Measurements from ENCODE around the gene KRTAP5-3.

KRTAP5-3 gene

DNA sequence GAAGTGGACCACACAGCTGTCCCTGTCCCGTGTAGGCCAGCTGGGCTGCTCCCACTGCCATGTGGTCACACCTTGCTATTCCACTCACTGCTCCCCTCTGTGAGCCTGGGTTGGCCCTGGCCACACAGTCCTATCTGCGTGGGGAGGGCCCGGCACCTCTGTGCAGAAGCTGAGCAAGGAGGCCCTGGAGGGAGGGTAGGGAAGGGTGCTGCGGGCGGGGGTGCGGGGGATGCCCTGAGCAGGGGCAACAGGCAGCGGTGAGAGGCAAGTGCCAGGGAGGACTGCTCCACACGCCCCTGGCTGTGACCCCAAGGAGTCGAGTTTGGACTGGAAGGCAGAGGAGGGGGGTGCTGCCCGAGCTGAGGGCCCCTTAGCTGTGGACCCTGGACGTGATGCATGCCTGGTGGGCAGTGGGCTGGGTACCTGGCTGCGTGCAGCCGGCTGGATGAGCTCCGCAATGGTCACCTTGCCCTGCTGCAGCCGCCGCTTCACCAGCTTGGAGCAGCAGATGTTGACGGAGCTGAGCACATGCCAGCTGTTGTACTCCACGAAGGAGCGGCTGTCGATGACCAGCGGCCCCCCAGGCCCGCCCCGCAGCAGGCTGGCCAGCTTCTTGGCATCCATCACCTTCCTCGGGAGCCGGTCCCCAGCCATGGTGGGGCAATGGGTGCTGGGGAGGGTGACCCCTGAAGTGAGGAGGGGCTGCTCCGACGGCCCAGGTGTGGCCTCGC lies 42.9 kb downstream of the KRTAP5-3 start:
- no peak for DNase-seq (ENCODE audit: low read depth in 2 of 2)

DNA sequence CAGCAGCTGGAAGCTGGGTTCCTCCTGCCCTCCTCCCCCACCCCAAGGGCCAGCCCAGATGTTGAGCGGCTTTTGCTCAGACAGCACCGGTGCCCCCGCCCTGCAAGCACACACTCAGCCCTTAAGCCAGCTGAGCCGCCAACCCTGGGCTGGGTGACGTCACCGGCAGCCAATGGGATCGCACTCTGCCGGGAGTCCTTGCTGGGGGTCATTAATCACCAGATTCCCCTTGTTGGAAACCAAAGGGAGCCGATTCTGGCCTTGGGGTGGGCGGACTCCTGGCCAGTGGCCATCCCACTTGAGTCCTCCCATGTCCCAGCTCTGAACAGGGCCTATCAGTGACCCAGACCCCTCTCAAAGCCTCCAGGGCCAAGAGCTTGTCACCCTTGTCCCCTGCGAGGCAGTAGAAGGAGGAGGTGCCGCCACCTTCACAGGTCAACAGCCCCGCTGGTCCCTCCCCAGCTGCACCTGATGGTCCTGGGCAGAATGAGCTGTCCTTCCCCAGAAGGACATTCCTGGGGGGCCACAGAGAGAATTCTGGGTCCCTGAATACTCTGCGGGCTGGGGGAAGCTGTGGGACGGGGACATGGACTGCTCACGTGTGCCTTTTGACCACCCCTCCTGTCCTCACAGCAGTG lies 43.6 kb downstream of the KRTAP5-3 start:
- no peak for DNase-seq (ENCODE audit: low read depth in 2 of 2)

DNA sequence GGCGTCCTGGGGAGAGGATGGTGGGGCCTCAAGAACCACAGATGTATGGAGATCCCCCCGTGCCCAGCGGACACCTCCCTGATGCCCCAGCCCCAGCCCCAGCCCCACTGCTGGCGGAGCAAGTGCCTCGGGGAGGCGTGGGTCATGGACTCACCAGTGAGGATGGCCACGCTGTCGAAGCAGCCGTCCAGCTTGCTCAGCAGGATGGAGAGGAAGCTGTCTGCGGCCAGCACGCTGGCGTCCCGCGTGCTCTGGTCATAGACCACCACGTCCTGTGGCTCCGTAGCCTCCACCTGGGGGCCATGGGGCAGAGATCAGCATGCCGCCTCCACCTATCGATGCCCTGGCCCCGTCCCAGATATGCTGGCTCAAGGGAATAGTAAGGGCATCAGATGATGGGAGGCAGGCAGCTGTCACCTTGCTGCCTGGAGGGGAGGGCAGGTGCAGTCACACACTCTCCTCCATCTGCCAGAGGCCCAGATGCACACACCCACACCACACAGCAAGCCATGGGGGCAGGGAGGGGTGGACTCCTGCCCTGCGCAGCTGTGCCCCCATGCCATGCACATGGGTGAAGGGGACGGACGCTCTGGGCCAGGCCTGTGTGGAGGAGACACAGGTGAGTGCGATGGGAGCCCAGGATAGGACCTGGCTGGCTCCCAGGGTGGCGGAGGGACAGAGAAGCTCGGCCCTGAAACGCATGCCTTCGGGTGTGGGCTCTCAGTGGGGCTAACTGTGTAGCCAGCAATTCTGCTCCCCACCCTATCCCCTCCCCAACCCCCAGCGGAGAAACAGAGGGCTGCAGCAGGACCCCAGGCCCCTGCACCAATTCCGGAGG lies 44.3 kb downstream of the KRTAP5-3 start:
- DNase-seq (ENCODE audit: low read depth in 2 of 2), result no peak

DNA sequence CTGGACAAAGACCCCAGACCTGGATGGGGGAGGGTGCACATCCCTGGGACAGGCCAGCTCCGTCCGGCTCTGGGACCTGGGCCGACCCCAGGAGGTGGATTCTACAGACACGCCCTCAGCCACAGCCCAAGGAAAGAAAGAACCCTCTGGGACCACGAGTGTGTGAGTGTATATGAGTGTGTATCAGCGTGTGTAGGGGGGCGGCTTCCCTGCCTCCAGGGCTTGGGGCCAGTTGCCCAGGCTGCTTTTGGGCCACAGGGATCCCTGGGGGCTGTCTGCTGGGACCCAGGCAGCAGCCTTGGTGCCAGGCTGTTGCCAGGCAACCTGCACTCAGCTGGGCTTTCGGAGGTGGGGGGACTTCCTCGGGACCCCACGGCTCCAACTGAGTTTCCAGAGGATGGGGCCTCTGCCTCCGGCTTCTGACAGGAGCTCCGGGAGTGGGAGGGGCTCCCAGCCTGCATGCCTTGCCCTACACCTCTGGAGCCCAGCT lies 45.1 kb downstream of the KRTAP5-3 start:
- no peak for DNase-seq (ENCODE audit: low read depth in 2 of 2)

DNA sequence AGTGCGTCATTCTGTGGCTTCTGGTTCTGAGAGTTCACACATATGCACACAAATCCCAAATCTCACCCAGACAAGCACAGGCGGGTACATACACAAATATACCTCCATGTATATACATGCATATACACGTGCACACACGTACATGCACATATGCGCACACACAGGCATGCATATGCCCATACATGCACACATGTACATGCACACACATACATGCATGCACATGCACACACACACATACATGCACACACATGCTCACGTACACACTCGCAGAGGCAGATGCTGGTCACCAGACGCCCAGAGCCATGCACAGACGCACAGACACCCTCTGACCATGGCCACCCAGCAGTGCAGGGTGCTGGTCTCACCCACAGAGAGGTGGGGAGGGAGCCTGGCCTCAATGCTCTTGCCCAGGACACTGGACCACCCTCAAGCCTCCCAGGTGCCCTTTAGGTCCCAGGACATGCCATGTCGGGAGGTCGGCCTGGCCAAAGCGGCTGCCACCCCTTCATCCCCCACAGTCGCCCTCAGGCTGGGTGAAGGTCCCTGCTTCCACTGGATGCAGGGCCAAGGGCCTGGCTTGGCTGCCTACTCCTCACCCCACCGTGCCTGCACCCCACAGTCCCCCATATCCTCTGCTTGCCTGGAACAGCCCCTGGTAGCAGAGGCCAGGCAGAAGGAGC lies 45.7 kb downstream of the KRTAP5-3 start:
- no peak for DNase-seq (ENCODE audit: low read depth in 2 of 2)

DNA sequence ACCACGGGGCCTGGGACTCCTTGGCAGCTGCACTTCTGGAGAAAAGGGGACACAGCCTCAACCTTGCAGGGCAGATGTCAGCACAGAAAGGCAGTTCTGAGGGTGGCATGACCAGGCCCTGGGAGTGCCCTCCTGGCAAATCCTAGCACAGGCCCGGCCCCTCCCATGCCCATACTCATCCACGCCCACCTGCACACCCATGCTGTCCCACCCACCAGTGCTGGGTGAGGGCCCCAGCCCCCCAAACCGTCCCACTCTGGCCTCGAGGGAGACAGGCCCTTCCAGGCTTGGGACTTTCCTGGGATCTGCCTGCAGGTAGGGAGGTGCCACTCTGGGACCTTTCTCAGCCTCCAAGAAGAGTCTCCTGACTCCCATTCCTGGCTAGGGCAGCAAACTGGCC lies 46.3 kb downstream of the KRTAP5-3 start:
- no peak for DNase-seq (ENCODE audit: low read depth in 2 of 2)

DNA sequence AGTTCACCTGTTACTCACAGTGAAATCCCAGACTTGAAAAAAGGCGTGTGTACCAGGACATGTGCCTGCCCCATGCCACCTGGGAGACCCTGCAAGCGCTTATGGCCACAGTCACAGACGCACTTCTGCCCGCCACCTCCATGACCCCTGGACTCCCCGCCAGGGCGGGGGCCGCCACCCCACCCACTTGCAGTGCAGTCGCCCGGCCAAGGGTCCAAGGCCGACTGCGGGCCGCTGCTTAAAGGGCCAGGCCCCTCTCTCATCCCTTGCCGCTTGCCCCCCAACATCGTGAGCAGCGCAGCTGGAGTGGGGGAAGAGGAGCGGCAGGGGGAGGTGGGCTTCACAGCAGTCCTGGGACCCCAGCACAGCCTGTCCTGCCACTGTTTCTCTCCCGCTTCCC lies 47.0 kb downstream of the KRTAP5-3 start:
- no peak for DNase-seq (ENCODE audit: low read depth in 2 of 2)

DNA sequence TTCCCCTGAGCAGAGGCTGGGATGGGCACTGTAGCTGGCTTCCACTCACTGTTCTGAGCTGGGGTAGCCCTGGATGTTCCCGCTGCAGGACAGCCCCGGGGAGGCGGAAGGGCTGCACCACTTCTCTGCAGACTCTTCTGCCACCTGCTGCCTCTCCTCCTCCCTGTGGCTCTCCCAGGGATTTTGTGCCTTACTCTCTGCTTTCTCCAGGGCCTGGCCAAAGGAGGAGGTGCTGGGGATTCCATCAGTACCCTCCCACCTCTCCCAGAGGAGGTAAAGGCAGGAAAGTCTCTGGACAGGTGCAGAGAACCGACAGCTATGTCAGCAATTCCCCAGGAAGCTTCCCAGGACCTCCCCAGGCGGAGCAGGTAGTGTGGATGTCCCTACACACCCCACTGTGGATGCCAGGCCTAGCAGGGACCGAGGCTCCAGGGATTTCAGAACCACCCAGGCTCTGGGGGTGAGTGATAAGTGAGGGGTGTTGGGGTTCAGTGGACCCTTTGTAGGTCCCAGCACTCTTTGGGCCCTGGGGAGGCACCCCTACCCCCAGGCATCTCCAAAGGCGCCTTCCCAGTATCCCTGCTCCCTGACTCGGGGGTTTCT lies 47.5 kb downstream of the KRTAP5-3 start:
- no peak for DNase-seq (ENCODE audit: low read depth in 2 of 2)

DNA sequence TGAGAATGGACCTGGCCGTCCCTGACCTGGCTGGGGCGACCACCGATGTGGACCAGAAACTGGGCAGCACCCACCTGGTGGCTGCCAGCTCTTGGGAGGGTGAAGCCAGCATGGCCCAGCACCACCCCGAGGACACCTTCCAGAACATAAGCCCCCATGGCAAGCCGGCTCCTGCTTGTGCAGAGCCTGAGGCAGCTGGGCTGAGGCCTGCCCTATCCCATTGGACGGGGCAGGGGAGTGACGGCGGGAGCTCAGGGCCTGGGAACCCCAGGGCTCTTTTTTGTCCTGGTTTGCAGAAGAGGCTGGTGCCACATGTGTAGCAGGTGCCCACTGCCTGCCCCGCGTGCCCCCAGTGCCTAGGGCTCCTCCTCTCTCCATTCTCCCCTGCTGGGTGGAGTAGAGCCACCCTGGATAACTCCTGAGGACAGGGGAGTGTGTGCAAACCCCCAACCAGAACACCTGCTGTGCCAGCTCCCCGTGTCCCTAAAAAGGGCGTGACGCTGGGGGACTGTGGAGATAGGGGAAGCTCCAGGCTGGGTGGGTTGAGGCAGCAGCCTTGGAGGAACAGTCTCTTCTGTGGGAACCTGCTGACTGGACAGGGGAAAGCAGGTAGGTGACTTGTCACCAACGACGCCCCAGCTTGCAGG lies 48.1 kb downstream of the KRTAP5-3 start:
- no peak for DNase-seq (ENCODE audit: low read depth in 2 of 2)

DNA sequence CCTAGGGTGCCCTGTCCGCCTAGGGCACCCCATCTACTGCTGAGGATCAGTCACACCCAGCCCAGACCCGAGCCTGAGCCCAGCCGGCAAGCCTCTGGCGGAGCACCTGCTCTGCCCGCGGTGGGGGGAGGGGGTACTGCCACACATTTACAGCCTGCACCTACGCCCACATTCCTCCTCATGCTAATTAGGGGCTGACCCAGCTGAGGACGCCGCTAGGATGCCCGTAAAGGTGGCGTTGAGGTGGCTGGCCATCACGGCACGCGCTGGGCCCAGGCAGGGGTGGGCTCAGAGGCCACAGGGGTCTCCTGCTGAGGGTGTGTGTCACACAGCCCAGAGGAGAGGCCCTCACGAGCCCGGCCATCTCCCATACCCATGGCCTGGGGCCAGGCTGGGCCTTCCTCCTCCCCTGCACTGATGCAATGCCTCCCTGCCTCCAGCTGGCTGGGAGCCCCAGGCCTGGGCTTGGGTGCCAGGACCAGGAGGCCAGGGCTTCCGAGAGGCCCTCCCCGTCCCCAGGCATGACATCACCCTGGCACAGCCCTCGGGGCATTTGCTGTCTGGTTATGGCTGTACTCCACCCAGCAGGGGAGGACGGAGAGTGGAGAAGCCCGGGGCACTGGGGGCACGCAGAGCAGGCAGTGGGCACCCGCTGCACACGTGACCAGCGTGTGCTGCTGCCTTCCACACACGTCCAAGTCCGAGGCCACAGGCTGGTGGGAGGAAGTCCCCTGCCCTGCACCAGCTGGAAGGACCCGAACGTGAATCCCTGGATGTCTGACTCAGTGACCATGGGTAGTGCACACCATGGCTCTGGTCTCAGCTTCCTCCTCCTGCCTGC lies 48.9 kb downstream of the KRTAP5-3 start:
- no peak for DNase-seq (ENCODE audit: low read depth in 2 of 2)

DNA sequence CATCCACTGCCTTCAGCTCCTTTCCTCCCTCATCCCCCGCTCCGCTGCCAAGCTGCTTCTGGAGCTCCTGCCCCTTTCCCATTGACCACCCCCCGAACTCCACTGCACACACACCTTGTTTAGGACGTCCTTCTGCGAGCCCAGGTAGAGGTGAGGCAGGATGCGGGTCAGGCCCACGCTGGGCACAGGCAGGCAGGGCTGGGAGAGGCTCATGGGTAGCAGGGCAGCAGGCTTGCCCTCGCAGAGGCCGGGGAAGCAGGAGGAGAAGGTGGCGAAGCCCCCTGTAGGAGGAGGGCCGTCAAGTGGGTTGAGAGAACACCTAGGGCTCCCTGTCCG lies 49.5 kb downstream of the KRTAP5-3 start:
- DNase-seq (ENCODE audit: low read depth in 2 of 2), result no peak

DNA sequence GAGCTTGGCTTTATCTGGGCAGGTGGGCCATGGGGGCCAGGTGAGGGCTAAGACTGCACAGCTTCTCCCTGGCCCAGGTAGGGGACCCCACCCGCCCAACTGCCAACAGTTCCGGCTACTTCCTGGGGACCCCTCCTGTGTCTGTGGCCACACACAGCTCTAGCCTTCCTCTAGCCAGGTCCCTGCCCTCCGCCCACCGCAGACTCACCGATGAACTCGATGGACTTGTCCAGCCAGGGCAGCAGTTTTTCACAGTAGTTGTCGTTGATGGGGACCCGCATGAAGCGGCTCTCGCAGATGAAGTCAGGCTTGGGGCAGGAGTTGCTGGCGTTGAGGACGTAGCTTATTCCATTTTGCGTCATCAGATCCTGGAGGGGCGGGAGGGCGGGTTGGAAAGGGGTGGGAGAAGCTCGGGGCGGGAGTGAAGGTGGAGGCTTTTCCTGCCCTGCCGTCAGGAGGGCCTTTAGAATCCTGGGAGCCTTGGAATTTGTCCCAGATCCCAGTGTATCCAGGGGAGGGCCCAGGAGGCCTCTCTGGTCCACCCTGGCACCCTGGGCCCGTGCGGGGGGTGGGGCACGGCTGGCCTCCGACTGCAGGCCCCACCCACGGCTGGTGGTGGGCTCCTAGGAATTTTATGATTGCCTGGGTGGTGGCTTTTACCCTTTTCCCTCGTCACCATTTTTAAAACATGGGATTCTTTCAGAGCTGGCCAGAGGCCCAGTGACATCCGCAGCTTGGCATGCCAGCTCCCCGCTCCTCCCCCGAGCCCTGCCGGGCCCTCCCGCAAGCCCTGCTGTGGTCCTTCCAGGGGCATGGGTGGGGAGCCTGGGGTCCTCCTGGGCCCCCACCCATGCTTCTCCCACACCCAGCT lies 50.1 kb downstream of the KRTAP5-3 start:
- no peak for DNase-seq (ENCODE audit: low read depth in 2 of 2)

Data from stimulated activated CD8-positive, alpha-beta memory T cell treated with anti-CD3 and anti-CD28 coated beads, Interleukin-15, amount 100 ng/mL, for 48 hours (primary cell).